IPS-20b (cell line): ENCODE data around the gene PRIM1.

ENCODE experiments used
- H3K27ac ChIP-seq: one replicate; pipeline ENCODE4 v1.5.1; 2013; ENCODE audit warnings: low read length
- H3K27me3 ChIP-seq: 2 replicates; pipeline ENCODE4 v1.6.1; 2013; ENCODE audit warnings: mild to moderate bottlenecking, low read length, inconsistent platforms; ENCODE audit not compliant: insufficient read depth
- H3K36me3 ChIP-seq: 2 replicates; pipeline ENCODE4 v1.6.1; 2013; ENCODE audit warnings: low read depth, mild to moderate bottlenecking, inconsistent platforms, low read length, moderate library complexity; ENCODE audit not compliant: insufficient read depth
- H3K4me1 ChIP-seq: 2 replicates; pipeline ENCODE4 v1.6.1; 2013; ENCODE audit warnings: mild to moderate bottlenecking, control low read depth, inconsistent platforms, low read length, moderate library complexity; ENCODE audit not compliant: insufficient read depth
- H3K4me3 ChIP-seq: 2 replicates; pipeline ENCODE4 v1.5.1; 2013; ENCODE audit warnings: mild to moderate bottlenecking, low read length, inconsistent platforms
- H3K9ac ChIP-seq: 2 replicates; pipeline ENCODE4 v1.6.1; 2013; ENCODE audit warnings: low read depth, mild to moderate bottlenecking, inconsistent platforms, low read length, moderate library complexity
- H3K9me3 ChIP-seq: 2 replicates; pipeline ENCODE4 v1.6.1; 2013; ENCODE audit warnings: mild to moderate bottlenecking, low read depth, low read length, inconsistent platforms; ENCODE audit not compliant: insufficient read depth

Gene PRIM1

DNA sequence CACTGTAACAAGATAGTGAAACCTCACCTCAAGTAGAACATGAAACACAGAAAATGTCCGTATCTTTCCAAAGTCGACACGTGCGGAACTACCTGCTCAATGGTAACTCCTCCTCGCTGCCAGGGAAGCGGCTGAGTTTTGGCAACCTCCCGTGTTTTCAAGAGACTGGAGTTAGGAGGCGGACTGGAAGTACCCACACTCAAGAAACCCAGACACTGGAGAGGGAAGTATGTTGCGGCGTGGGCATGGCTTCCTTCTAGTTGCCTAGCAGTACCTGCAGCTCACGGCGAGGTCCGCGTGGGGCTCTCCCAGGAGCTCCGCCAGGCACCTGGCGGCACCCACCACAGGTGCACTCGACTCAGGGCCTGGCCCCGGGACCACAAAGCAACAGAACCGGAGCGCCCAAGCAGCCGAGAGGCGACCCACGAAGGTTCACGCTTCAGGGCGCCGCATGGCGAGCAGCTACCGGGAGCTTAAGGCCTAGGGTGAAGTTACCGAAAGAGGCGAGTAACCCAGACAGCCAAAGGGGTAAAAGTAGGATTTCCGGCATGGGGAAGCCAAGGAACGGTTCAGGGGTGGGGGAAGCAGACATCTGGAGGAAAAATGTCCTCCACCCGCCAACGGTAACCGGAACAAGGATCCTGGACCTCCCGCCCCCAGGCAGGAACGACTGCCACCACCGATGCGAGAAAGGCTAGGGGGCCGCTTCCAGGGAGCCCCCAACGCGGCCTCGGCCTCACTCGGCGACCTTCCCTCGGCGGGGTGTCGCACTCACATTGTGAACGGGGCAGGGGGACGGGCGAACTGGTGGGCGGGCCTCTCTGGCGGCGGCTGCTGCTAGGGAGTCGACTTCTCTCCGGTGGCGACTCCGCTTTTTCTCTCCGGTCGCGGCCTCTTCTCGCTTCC, 64.6 kb downstream of the PRIM1 start:
- Histone ChIP-seq H3K9me3 (no peaks in the 10 kb centered on the region), H3K4me3 (peak overlapping the region; percentile 98), H3K36me3 (peaks cover 26% of the 10 kb centered on the region), H3K27me3 (no peaks in the 10 kb centered on the region), H3K27ac (peak overlapping the region; percentile 88), H3K4me1 (peaks cover 8% of the 10 kb centered on the region; the same call in 1 of the 2 replicates), H3K9ac (peak overlapping the region; percentile 98)

DNA sequence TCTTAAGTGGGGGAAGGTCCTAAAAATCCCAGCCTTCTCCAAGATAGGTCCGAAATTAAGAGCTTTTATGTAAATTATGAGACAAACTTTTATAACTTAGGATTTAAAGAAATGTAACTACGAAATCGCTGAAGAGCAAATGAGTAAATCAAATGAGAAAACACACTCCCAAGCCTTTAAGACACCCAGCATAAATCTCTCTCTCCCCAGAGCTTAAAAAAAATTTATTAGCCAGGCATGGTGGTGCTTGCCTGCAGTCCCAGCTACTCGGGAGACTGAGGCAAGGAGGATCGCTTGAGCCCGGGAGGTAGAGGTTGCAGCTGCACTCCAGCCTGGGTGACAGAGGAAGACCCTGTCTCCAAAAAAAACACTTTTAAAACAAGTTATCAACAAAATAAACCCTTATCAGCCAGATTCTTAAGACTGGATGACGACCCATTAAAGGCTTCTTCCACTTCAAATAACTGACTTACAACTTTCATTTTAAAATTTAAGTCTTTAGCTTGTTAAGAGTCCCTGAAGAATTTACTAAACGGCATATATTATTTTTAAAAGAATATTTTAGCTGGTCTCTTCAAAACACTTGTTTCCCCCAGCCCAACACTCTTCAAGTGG, 67.3 kb downstream of the PRIM1 start:
- no peaks in the 10 kb centered on the region for H3K9me3 ChIP-seq
- peaks cover 8% of the 10 kb centered on the region; the same call in 1 of the 2 replicates for H3K4me1 ChIP-seq
- peak overlapping the region; percentile 98 for H3K4me3 ChIP-seq
- peak overlapping the region; percentile 48; the same call in 1 of the 2 replicates for H3K9ac ChIP-seq
- H3K27ac ChIP-seq: no peak overlapping the region
- no peaks in the 10 kb centered on the region for H3K27me3 ChIP-seq
- H3K36me3 ChIP-seq: peaks cover 44% of the 10 kb centered on the region

- no peak overlapping the region for H3K9ac ChIP-seq
- H3K4me1 ChIP-seq: peaks cover 8% of the 10 kb centered on the region; the same call in 1 of the 2 replicates
- H3K9me3 ChIP-seq: no peaks in the 10 kb centered on the region
- H3K36me3 ChIP-seq: peaks cover 66% of the 10 kb centered on the region
- no peaks in the 10 kb centered on the region for H3K27me3 ChIP-seq
- H3K27ac ChIP-seq: no peak overlapping the region
- no peak overlapping the region for H3K4me3 ChIP-seq
Observed at GRCh38 chr12:56682323-56682722, 69.8 kb downstream of the PRIM1 start.
